ENCODE results near the gene KAZN. TPM values are rescaled to one million over a fixed set of nuclear protein-coding genes. Genes with fewer than 3 reads are reported as not detected.

KAZN gene
- total and polyA plus RNA-seq, 2 of the 8 experiments (the other 6 are each of a cell fraction or from before 2014, with no cell fraction given), result 3.7 to 11.8 TPM

GRCh38 chr1:14659913-14660312 lies 61.4 kb downstream of the KAZN start:
- Histone ChIP-seq H2BK20ac (ENCODE audit: low read length) (no peak overlapping the region), H3K4me1 (replicated peaks in 1 of 4; ENCODE audit: control insufficient read depth in 3 of 4, insufficient read depth in 4 of 4, low read length in 3 of 4) (0 out of 7 replicates have a peak, but pooled peaks cover 0 to 3% (median 2%) of the 10 kb centered on the region in 4 experiments), H3K4ac (replicated peaks; ENCODE audit: insufficient read length, low read depth, low read length) (no peak overlapping the region), H3K9me3 (ENCODE audit: insufficient read depth in 2 of 2, low read depth in 1 of 2, low read length in 1 of 2) (no peaks in the 10 kb centered on the region), H3K79me2 (ENCODE audit: control insufficient read depth in 1 of 2, insufficient read depth in 2 of 2, low read length in 2 of 2) (no peaks in the 10 kb centered on the region), H4K91ac (replicated peaks; ENCODE audit: insufficient read length, low read length) (no peak overlapping the region), H2BK5ac (ENCODE audit: low read depth, low read length) (no peak overlapping the region), H3K79me1 (ENCODE audit: low read depth, low read length) (no peaks in the 10 kb centered on the region), H3K14ac (ENCODE audit: insufficient read length) (no peak overlapping the region), H2BK15ac (ENCODE audit: low read length) (no peak overlapping the region), H3K9ac (replicated peaks in 1 of 4; ENCODE audit: extremely low read depth in 1 of 4, low read depth in 3 of 4, low read length in 3 of 4) (no peak overlapping the region), H4K20me1 (replicated peaks in 1 of 2; ENCODE audit: control insufficient read depth in 1 of 2, insufficient read depth in 2 of 2, low read length in 2 of 2) (no peaks in the 10 kb centered on the region), H2BK12ac (ENCODE audit: low read depth, low read length) (no peak overlapping the region), H4K5ac (ENCODE audit: insufficient read length, low read depth, low read length) (no peak overlapping the region), H3K4me3 (ENCODE audit: extremely low read depth in 1 of 4, insufficient read depth in 2 of 4, low read depth in 3 of 4, low read length in 4 of 4) (no peak overlapping the region), H3K56ac (replicated peaks; ENCODE audit: insufficient read length, low read depth, low read length) (no peak overlapping the region), H3K23ac (ENCODE audit: insufficient read length) (no peak overlapping the region), H3K23me2 (ENCODE audit: low read depth, low read length) (no peaks in the 10 kb centered on the region; the same call in 1 of the 2 replicates), H4K8ac (ENCODE audit: extremely low read depth, insufficient read depth, low read length) (no peak overlapping the region), H3K27me3 (replicated peaks in 1 of 4; ENCODE audit: control insufficient read depth in 3 of 4, extremely low read depth in 1 of 4, insufficient read depth in 3 of 4, low read length in 3 of 4) (no peaks in the 10 kb centered on the region), H3K36me3 (ENCODE audit: control insufficient read depth in 2 of 4, insufficient read depth in 4 of 4, low read length in 3 of 4) (no peaks in the 10 kb centered on the region), H2AFZ (ENCODE audit: low read length) (no peak overlapping the region), H2AK5ac (ENCODE audit: low read depth, low read length) (no peak overlapping the region), H3K27ac (ENCODE audit: low read depth, low read length) (no peak overlapping the region), H3K4me2 (ENCODE audit: insufficient read depth in 1 of 2, low read depth in 2 of 2, low read length in 2 of 2) (no peak overlapping the region), H3K18ac (ENCODE audit: extremely low read depth, low read length) (no peak overlapping the region), H2BK120ac (replicated peaks; ENCODE audit: low read depth, low read length) (no peak overlapping the region)
- no peak for TF ChIP-seq TEAD4 (IDR thresholded peaks at IDR 0.05; ENCODE audit: low read depth, low read length)
- TF ChIP-seq SP1 (IDR thresholded peaks at IDR 0.05; ENCODE audit: low read depth, low read length), result no peak
- FAIRE-seq (no peak), DNase-seq (ENCODE audit: low read depth in 1 of 2, low spot score in 2 of 2) (no peak)
- ChIA-PET POLR2A (ENCODE audit: partially characterized antibody) (no interaction called here), CTCF (ENCODE audit: partially characterized antibody) (interaction anchor here (0.7 kb wide), 1 partner anchor 46 kb away, joined by 3 read pairs; no protein-coding TSS in a partner anchor)
- 78% methylated on average over 11 of the region's 11 CpGs; no CpG with 5 or more reads in 1 of the 2 experiments for WGBS, 2 experiments (ENCODE audit: extremely low coverage in 1 of 2, insufficient coverage in 1 of 2, insufficient read length in 1 of 2, insufficient replicate concordance in 2 of 2, low coverage in 1 of 2, low lambda C conversion rate in 2 of 2, missing lambda C conversion rate in 1 of 2)
